Panc1 (cell line): ENCODE data around the gene COL27A1. TPM values are rescaled to one million over a fixed set of nuclear protein-coding genes. Genes with fewer than 3 reads are reported as not detected.

Source experiments
- ATAC-seq: fragments of 200-7000 bp; cut with Tn5 transposase; 2 replicates; pipeline ENCODE4 v1.9.1; 2020; ENCODE audit warnings: mild to moderate bottlenecking, moderate library complexity
- BruUV-seq: library from RNA; stranded (reverse); fragments of 400-500 nt; replicated peaks from 2 replicates; lab custom pipeline; 2021; lab: Mats Ljungman, UMichigan
- CTCF ChIA-PET: fragments of 300-600 bp; sonication (Branson Sonifier 250); formaldehyde crosslinking; loops from one replicate; lab custom pipeline; 2022; ENCODE audit warnings: antibody characterized with exemption; lab: Charles Lee
- POLR2A ChIA-PET: fragments of 300-600 bp; sonication (Branson Sonifier 250); formaldehyde crosslinking; loops from one replicate; lab custom pipeline; 2022; ENCODE audit warnings: antibody characterized with exemption; lab: Charles Lee
- DNase-seq: peaks from one replicate; pipeline ENCODE4 v3.0.0-alpha.2; 2010; ENCODE audit warnings: low read depth, low spot score
- H3K27ac ChIP-seq: 2 replicates; pipeline ENCODE4 v1.5.1; 2011; ENCODE audit warnings: mild to moderate bottlenecking, low read length, inconsistent platforms
- H3K27me3 ChIP-seq: fragments of 200-500 bp; sonication (Bioruptor generic); 2 replicates; pipeline ENCODE4 v1.6.0; 2014; ENCODE audit warnings: low read length, inconsistent platforms; ENCODE audit not compliant: control insufficient read depth, insufficient read depth
- H3K36me3 ChIP-seq: fragments of 200-500 bp; sonication (Bioruptor generic); 2 replicates; pipeline ENCODE4 v1.5.1; 2014; ENCODE audit warnings: inconsistent platforms, mild to moderate bottlenecking, low read length, moderate library complexity; ENCODE audit not compliant: control insufficient read depth, insufficient read depth
- H3K4me1 ChIP-seq: 2 replicates; pipeline ENCODE4 v1.5.1; 2011; ENCODE audit warnings: inconsistent platforms, mild to moderate bottlenecking, low read length, moderate library complexity; ENCODE audit not compliant: control insufficient read depth, insufficient read depth
- H3K4me3 ChIP-seq, 2 experiments: 2 replicates each; pipeline ENCODE4 v1.5.1; 2011 to 2012; ENCODE audit warnings: low read depth in 2 of 2, low read length in 2 of 2, mild to moderate bottlenecking in 2 of 2, inconsistent platforms in 1 of 2, moderate library complexity in 1 of 2
- H3K9me3 ChIP-seq: fragments of 200-500 bp; sonication (Bioruptor generic); 2 replicates; pipeline ENCODE4 v1.5.1; 2014; ENCODE audit warnings: low read depth, mild to moderate bottlenecking, inconsistent platforms, low read length, moderate library complexity; ENCODE audit not compliant: control insufficient read depth, insufficient read depth
- CTCF ChIP-seq: fragments of 450-650 bp; IDR thresholded peaks from 2 replicates; pipeline ENCODE4 v1.5.1; 2017; ENCODE audit warnings: mild to moderate bottlenecking
- POLR2AphosphoS5 ChIP-seq: IDR thresholded peaks from 2 replicates; pipeline ENCODE4 v1.6.1; 2012; ENCODE audit warnings: mild to moderate bottlenecking, low read depth, low read length, moderate library complexity
- REST ChIP-seq, 2 experiments: IDR thresholded peaks; 2 replicates each; pipeline ENCODE4 v1.6.1; 2011 to 2012; ENCODE audit warnings: low read depth in 2 of 2, control low read depth in 1 of 2, low read length in 1 of 2, mild to moderate bottlenecking in 1 of 2, moderate library complexity in 1 of 2; ENCODE audit not compliant: insufficient read depth in 1 of 2
- SIN3A ChIP-seq: IDR thresholded peaks from 2 replicates; pipeline ENCODE4 v1.6.1; 2012; ENCODE audit warnings: low read depth, mild to moderate bottlenecking, low read length, moderate library complexity, borderline replicate concordance; ENCODE audit not compliant: insufficient read depth
- TCF7L2 ChIP-seq: IDR thresholded peaks from 2 replicates; pipeline ENCODE4 v1.6.1; 2011; ENCODE audit warnings: mild to moderate bottlenecking, low read depth, low read length, inconsistent platforms
- in situ Hi-C: cut with HindIII; loops from 2 replicates; pipeline ENCODE4 v1.10.0; 2016; ENCODE audit warnings: low sequenced_read_pairs, low pct_unique_long_range_greater_than_20kb
- intact Hi-C: fragments of 100-400 bp; cut with micrococcal nuclease; formaldehyde crosslinking; loops from one replicate; pipeline ENCODE4 v1.10.0; 2022; ENCODE audit not compliant: unreplicated experiment
- total RNA-seq: library from RNA; stranded (reverse); gene quantifications from one replicate; pipeline ENCODE4 v1.2.1, GENCODE V29; 2021; ENCODE audit not compliant: unreplicated experiment

COL27A1 gene
- total RNA-seq, 1 experiment from 2014 or later = 5.1 TPM

- CTCF ChIA-PET = no interaction called here
- no TSS peak for BruUV-seq
These were observed 74.0 kb downstream of the COL27A1 start for GRCh38 chr9:114229295-114229694.

GRCh38 chr9:114230068-114230467, 74.7 kb downstream of the COL27A1 start:
- in situ Hi-C loops (no loop called here), intact Hi-C loops (no loop called here)
- ChIA-PET CTCF (no interaction called here), POLR2A (no interaction called here)
- Histone ChIP-seq H3K4me3 (no peak overlapping the region), H3K27me3 (no peaks in the 10 kb centered on the region), H3K36me3 (no peaks in the 10 kb centered on the region), H3K4me1 (no peaks in the 10 kb centered on the region), H3K27ac (no peak overlapping the region), H3K9me3 (no peaks in the 10 kb centered on the region)
- DNase-seq (no peak), ATAC-seq (no peak)
- no peak for TF ChIP-seq CTCF
- no peak for TF ChIP-seq REST (IDR thresholded peaks at IDR 0.05; ENCODE audit: insufficient read depth in 1 of 2, low read depth in 2 of 2, low read length in 1 of 2)
- no peak for TF ChIP-seq SIN3A
- no peak for TF ChIP-seq TCF7L2
- TF ChIP-seq POLR2AphosphoS5 = no peak
- no TSS peak for BruUV-seq

More at GRCh38 chr9:114229295-114229694, 74.0 kb downstream of the COL27A1 start:
- Histone ChIP-seq H3K27me3 (no peaks in the 10 kb centered on the region), H3K9me3 (no peaks in the 10 kb centered on the region), H3K4me3 (no peak overlapping the region), H3K36me3 (no peaks in the 10 kb centered on the region), H3K27ac (no peak overlapping the region), H3K4me1 (no peaks in the 10 kb centered on the region)
- intact Hi-C loops (no loop called here), in situ Hi-C loops (no loop called here)
- TF ChIP-seq REST (IDR thresholded peaks at IDR 0.05; ENCODE audit: insufficient read depth in 1 of 2, low read depth in 2 of 2, low read length in 1 of 2) = no peak
- no peak for TF ChIP-seq CTCF
- TF ChIP-seq POLR2AphosphoS5 = no peak
- no peak for TF ChIP-seq TCF7L2
- no peak for TF ChIP-seq SIN3A
- no peak for ATAC-seq
- no peak for DNase-seq
- POLR2A ChIA-PET = no interaction called here
